NCI-H187 treated with DMSO at 0.1 percent for 48 hours (cell line): ENCODE data around the gene NCAM1.

ENCODE experiments used
- DNase-seq: peaks from one replicate; lab custom pipeline; 2025; lab: John Stamatoyannopoulos, UW

Gene NCAM1

DNA sequence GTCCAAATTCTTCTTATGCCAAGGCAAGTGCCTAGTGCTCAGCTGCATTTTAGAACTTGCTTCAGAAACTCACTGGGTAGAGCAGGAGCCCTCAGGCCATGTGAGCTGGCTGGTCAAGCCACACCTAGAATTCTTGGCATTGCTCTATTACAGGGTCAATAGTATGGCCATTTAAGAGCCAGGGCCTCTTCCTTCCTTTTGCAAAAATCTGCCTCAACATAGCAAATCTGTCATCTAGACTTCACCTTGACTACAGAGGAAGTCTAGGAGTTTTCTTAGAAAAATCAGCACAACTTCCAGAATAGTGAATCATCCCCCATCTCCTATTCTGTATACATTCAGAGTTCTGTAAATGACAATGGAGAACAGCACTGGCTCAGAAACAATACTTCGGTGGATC is 241.2 kb downstream of the NCAM1 start:
- no peak for DNase-seq

GRCh38 chr11:113203141-113203753 is 242.0 kb downstream of the NCAM1 start:
- DNase-seq, result no peak

GRCh38 chr11:113204280-113204679 is 243.1 kb downstream of the NCAM1 start:
- DNase-seq, result no peak

GRCh38 chr11:113213549-113213948 is 252.3 kb downstream of the NCAM1 start:
- DNase-seq, result no peak

- DNase-seq, result no peak
Measured at GRCh38 chr11:113222241-113222640, 261.0 kb downstream of the NCAM1 start.

- no peak for DNase-seq
Measured at GRCh38 chr11:113234888-113235287, 273.7 kb downstream of the NCAM1 start.

DNA sequence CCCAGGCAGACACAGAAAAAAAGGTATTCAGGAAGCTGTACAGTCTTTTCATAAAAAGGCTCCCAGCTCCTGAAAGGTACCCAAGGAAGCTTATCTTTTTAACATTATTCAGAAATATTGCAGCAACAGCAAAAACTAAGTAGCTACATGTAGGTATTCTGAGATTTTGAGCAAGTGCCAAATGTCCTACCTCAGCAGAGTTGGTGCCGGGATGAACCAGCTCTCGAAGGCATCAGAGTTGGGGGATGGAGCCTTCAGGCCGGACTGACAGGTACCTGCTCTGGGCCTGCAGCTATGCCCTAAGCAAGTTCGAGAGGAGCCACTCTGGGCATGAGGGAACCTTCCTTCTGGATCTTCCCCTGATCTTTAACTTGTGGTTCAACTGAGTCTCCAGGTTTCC is 276.0 kb downstream of the NCAM1 start:
- DNase-seq, result no peak

DNA sequence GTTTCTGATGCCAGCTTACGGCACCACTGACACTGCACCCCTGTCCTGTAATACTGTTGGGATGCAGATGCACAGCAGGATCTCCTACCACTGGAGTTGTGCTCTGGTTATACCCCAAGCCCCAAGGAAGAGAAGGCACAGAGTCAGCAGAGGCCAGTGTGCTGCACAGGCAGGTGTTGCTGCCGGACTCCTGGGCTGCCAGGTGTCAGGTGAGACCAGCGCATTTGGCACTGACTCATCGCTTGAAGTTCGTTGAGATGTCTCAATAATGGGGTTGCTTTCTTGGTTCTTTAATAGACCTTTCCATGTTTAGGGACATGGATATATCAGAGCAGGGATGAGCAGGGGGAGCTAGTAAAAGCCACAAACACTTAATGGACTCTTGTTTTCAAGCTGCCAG is 277.5 kb downstream of the NCAM1 start:
- no peak for DNase-seq

GRCh38 chr11:113240389-113240788 is 279.2 kb downstream of the NCAM1 start:
- DNase-seq, result no peak

GRCh38 chr11:113240790-113241635 is 279.8 kb downstream of the NCAM1 start:
- DNase-seq, result no peak

- no peak for DNase-seq
Measured at GRCh38 chr11:113241636-113242054, 280.4 kb downstream of the NCAM1 start.

GRCh38 chr11:113242060-113242459 is 280.8 kb downstream of the NCAM1 start:
- DNase-seq, result no peak

- no peak for DNase-seq
Measured at GRCh38 chr11:113242767-113243397, 281.7 kb downstream of the NCAM1 start.

GRCh38 chr11:113243696-113244095 is 282.5 kb downstream of the NCAM1 start:
- DNase-seq, result no peak

DNA sequence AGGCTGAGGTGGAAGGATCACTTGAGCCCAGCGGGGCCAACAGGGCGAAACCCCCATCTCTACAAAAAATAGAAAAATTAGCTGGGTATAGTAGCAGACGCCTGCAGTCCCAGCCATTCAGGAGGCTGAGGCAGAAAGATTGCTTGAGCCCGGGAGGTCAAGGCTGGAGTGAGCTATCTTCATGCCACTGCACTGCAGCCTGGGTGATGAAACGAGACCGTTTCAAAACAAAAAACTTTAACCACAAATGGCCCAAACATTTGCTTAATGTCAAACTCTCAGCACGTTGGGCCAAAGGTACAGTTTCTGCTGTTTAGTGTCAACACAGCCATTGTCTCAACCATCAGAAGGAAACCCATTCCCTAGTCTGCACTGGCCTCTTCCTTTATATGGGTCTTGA is 284.0 kb downstream of the NCAM1 start:
- DNase-seq, result no peak

GRCh38 chr11:113247221-113247620 is 286.0 kb downstream of the NCAM1 start:
- DNase-seq, result no peak

GRCh38 chr11:113247966-113248365 is 286.7 kb downstream of the NCAM1 start:
- no peak for DNase-seq

- no peak for DNase-seq
Measured at GRCh38 chr11:113248702-113249490, 287.7 kb downstream of the NCAM1 start.

GRCh38 chr11:113249491-113249763 is 288.2 kb downstream of the NCAM1 start:
- no peak for DNase-seq

GRCh38 chr11:113249786-113250185 is 288.6 kb downstream of the NCAM1 start:
- no peak for DNase-seq

GRCh38 chr11:113251281-113251680 is 290.1 kb downstream of the NCAM1 start:
- no peak for DNase-seq

DNA sequence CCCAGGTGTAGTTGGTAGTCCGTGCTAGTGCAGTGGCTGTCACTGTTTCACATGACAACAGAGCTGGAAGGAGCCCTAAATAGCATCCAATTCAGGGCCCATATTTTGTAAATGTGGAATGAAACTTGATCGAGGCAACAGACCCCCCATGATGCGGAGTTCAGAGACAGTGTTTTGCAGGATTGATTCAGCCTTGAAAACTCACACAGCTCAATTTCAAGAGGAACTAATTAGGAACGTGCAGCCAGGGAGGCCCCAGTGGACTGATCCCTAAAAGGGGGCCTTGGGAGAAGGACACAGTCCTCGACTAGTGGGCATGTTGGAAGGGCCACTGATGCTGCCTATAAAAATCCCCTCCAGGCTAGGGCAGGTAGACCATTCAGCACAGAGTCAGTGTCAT is 292.2 kb downstream of the NCAM1 start:
- DNase-seq, result no peak

GRCh38 chr11:113255096-113255495 is 293.9 kb downstream of the NCAM1 start:
- DNase-seq, result no peak
